Measurements from ENCODE around the gene ABTB2.

DNA sequence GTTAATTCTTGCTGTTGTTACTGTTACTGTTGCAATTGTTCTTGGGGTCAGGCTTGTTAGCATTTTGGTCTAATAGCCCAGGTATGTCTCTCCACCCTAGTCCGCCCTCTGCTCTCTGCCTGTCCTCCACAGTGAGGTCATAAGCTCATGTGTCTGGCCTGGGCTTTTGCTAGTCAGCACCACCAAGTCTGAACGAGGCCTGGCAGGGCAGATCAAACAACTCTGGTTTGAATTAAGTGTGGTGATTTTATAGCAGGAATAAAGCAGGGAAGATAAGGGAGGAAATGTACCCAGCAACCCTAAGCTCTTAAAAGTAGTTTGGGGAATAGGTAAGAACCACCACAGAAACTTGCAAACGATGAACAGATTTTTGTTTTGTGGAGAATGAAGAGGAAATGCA lies 98.7 kb downstream of the ABTB2 start:
- TF ChIP-seq POLR2A (IDR thresholded peaks at IDR 0.05; ENCODE audit: low read length) (no peak), GATA1 (IDR thresholded peaks at IDR 0.05; ENCODE audit: low read depth, low read length) (no peak)
